GM12875 (cell line): ENCODE measurements around the gene PCGF5.

Experiments used
- H3K4me3 ChIP-seq: one replicate; pipeline ENCODE4 v1.5.1; 2011; ENCODE audit warnings: low read depth, low read length, control low read depth
- TF ChIP-seq, protein P1 (sequence below): IDR thresholded peaks from 2 replicates; pipeline ENCODE4 v1.5.1; 2011; ENCODE audit warnings: low read depth, mild to moderate bottlenecking, control low read depth, inconsistent platforms, low read length, moderate library complexity, borderline replicate concordance; ENCODE audit not compliant: insufficient read depth

Gene PCGF5

GRCh38 chr10:91190388-91190870 lies 30.0 kb upstream of the PCGF5 start:
- TF ChIP-seq, protein P1, sequence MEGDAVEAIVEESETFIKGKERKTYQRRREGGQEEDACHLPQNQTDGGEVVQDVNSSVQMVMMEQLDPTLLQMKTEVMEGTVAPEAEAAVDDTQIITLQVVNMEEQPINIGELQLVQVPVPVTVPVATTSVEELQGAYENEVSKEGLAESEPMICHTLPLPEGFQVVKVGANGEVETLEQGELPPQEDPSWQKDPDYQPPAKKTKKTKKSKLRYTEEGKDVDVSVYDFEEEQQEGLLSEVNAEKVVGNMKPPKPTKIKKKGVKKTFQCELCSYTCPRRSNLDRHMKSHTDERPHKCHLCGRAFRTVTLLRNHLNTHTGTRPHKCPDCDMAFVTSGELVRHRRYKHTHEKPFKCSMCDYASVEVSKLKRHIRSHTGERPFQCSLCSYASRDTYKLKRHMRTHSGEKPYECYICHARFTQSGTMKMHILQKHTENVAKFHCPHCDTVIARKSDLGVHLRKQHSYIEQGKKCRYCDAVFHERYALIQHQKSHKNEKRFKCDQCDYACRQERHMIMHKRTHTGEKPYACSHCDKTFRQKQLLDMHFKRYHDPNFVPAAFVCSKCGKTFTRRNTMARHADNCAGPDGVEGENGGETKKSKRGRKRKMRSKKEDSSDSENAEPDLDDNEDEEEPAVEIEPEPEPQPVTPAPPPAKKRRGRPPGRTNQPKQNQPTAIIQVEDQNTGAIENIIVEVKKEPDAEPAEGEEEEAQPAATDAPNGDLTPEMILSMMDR: no peak
- no peak overlapping the region for H3K4me3 ChIP-seq

GRCh38 chr10:91190876-91191583 lies 29.4 kb upstream of the PCGF5 start:
- no peak overlapping the region for H3K4me3 ChIP-seq
- TF ChIP-seq, protein P1: no peak

DNA sequence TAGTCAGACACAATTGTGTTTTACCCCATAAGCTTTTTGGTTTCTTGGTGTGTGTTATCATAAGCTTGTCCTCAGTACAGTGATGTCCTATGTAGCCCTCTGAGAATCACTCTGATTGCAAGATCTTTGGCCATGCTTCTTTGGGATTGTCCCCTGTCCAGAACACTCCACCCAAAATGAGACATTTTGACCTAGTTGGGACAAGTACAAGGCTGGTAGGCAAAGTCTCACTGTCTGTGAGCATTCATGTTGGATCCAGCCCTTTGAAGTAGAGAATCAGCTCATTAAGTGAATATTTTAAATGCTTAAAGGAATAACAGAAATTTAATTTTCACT lies 28.9 kb upstream of the PCGF5 start:
- TF ChIP-seq, protein P1: no peak
- no peak overlapping the region for H3K4me3 ChIP-seq

DNA sequence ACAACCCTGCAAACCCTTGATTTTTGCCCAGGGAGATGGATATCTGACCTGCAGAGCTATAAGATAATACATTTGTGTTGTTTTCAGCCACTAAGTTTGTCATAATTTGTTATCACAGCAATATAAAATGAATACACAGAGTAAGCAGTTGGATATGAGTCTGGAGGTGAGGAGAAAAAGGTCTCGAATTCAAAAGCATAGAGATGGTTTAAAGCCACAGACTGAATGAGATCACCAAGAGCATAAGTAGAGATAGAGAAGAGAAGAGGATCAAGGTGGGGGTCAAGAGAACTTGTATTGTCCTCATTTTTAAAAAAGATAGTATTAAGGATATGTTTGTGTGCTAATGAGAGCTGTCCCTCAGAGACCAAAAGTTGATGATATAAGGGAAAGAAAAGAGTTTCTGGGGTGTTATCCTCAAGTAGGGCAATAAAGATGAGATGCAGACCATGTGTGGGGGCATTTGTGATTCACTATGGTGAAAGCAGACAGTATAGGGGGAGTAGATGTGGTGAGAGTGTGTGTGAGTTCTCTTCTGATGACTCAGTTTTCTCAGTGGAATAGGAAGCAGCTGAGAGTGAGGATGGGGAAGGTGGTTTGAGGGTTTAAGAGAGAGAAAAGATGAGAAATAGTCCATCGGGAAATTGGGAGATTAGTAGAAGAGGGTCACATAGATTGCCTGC lies 25.8 kb upstream of the PCGF5 start:
- TF ChIP-seq, protein P1: no peak
- no peak overlapping the region for H3K4me3 ChIP-seq

DNA sequence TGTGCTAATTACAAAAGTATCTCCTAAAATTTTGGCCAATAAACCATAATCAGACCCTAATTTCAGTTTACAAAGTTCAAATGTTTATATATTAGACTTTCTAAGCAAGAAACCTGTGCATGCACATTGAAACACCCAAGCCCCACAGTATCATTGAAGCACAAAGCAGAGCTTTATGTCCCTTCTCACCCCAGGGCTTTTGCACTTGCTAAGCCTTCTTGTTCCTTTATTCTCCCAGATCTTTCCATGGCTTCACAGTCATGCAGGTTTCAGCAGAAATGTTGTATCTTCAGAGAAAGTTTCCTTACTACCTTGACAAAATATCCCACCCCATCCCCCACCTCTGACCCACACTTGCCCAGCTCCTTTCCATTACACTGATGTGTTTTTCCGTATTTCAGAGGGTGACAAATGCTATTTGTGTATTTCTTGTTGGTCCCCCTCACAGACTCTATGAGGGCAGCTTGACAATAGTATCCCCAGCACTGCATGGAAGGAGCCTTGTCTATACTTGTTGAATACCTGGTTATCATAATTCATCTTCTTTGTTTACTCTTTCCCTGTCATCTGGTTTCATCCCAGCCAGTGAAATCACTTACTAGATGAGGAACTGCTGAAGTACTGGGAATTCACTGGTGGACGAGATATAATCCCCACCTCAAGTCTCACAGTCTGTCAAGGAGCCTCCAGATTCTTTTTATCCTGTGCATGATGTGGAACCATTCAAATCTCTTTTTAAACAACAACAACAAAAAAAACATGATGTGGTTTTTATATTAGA lies 24.0 kb upstream of the PCGF5 start:
- H3K4me3 ChIP-seq: no peak overlapping the region
- TF ChIP-seq, protein P1: no peak

DNA sequence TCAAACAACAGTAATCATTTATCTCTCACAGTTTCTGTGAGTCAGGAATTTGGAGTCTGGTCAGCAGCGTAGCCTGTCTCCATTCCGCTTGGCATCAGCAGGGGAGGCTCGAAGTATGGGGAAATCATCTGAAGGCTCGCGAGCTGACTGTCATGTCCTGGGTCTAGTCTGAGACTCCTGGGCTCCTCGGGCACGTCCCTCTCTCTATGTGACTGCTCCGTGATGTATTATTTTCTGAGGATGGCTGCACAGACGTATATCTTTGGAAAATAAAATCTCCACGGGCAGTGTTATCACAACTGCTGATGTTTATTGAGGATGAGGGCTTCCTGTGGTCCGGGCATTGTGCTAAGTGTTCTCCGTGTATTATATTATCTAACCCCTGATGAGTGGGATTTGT lies 23.3 kb upstream of the PCGF5 start:
- TF ChIP-seq, protein P1: no peak

More for the DNA sequence above, 23.3 kb upstream of the PCGF5 start:
- H3K4me3 ChIP-seq: no peak overlapping the region
